HFFc6 (cell line): Measurements from ENCODE around the gene RAPGEF5. TPM values are rescaled to one million over a fixed set of nuclear protein-coding genes. Genes with fewer than 3 reads are reported as not detected.

Source experiments
- DNase-seq: peaks from one replicate; pipeline ENCODE4 v3.0.0-alpha.2; 2018
- H3K27ac Mint-ChIP-seq: 2 replicates; pipeline ENCODE4 v1.8.0; 2020; ENCODE audit warnings: mild to moderate bottlenecking, mixed read lengths
- H3K27me3 Mint-ChIP-seq: 2 replicates; pipeline ENCODE4 v1.8.0; 2021; ENCODE audit warnings: mild to moderate bottlenecking, moderate library complexity, mixed read lengths; ENCODE audit not compliant: insufficient read depth
- H3K36me3 Mint-ChIP-seq: 2 replicates; pipeline ENCODE4 v1.8.0; 2021; ENCODE audit warnings: low read depth, mixed read lengths
- H3K4me1 Mint-ChIP-seq: 2 replicates; pipeline ENCODE4 v1.8.0; 2020; ENCODE audit warnings: low read depth, mixed read lengths
- H3K4me3 Mint-ChIP-seq: 2 replicates; pipeline ENCODE4 v1.8.0; 2020; ENCODE audit warnings: mild to moderate bottlenecking, moderate library complexity, mixed read lengths
- H3K9me3 Mint-ChIP-seq: 2 replicates; pipeline ENCODE4 v1.8.0; 2020; ENCODE audit warnings: mild to moderate bottlenecking, mixed read lengths
- CTCF ChIP-seq: fragments of 200-600 bp; sonication (generic); IDR thresholded peaks from 2 replicates; pipeline ENCODE4 v1.5.0; 2021; ENCODE audit warnings: antibody characterized with exemption, mild to moderate bottlenecking
- total RNA-seq, 6 experiments: library from RNA; stranded (reverse); fragmentation: NEBNext Ultra II Directional; extraction: Animal tissue kit (Norgen Biotek cat#: 25700); gene quantifications; 2 replicates in 1 of 6; 3 replicates in 5 of 6; pipeline ENCODE4 v1.2.3, GENCODE V29; 2021

Gene RAPGEF5
- total RNA-seq, 6 experiments from 2014 or later: 0.33 to 2.4 (median 1.3) TPM

GRCh38 chr7:22150221-22150620, 206.7 kb downstream of the RAPGEF5 start:
- no peaks in the 10 kb centered on the region for H3K27me3 Mint-ChIP-seq
- no peaks in the 10 kb centered on the region for H3K36me3 Mint-ChIP-seq
- TF ChIP-seq CTCF: no peak
- no peak overlapping the region for H3K27ac Mint-ChIP-seq
- DNase-seq: no peak
- no peak overlapping the region for H3K4me3 Mint-ChIP-seq
- no peaks in the 10 kb centered on the region for H3K9me3 Mint-ChIP-seq
- peaks cover 19% of the 10 kb centered on the region for H3K4me1 Mint-ChIP-seq

- Mint-ChIP-seq H3K9me3 (no peaks in the 10 kb centered on the region), H3K4me3 (no peak overlapping the region), H3K4me1 (peaks cover 17% of the 10 kb centered on the region), H3K36me3 (no peaks in the 10 kb centered on the region), H3K27ac (no peak overlapping the region), H3K27me3 (peaks cover 3% of the 10 kb centered on the region; the same call in 1 of the 2 replicates)
- no peak for DNase-seq
- no peak for TF ChIP-seq CTCF
Observed at GRCh38 chr7:22147868-22148267, 209.1 kb downstream of the RAPGEF5 start.

- DNase-seq: no peak
- no peak overlapping the region for H3K27ac Mint-ChIP-seq
- H3K27me3 Mint-ChIP-seq: peaks cover 3% of the 10 kb centered on the region; the same call in 1 of the 2 replicates
- TF ChIP-seq CTCF: no peak
- H3K4me1 Mint-ChIP-seq: peaks cover 25% of the 10 kb centered on the region
- H3K36me3 Mint-ChIP-seq: no peaks in the 10 kb centered on the region
- peak overlapping the region; percentile 63 for H3K4me3 Mint-ChIP-seq
- no peaks in the 10 kb centered on the region for H3K9me3 Mint-ChIP-seq
Observed at GRCh38 chr7:22146961-22147512, 209.9 kb downstream of the RAPGEF5 start.

GRCh38 chr7:22144950-22145349, 212.0 kb downstream of the RAPGEF5 start:
- Mint-ChIP-seq H3K9me3 (no peaks in the 10 kb centered on the region), H3K27ac (no peak overlapping the region), H3K4me3 (no peak overlapping the region), H3K4me1 (peaks cover 32% of the 10 kb centered on the region), H3K27me3 (peaks cover 3% of the 10 kb centered on the region), H3K36me3 (no peaks in the 10 kb centered on the region)
- DNase-seq: no peak
- no peak for TF ChIP-seq CTCF

- H3K4me1 Mint-ChIP-seq: peaks cover 39% of the 10 kb centered on the region
- peaks cover 5% of the 10 kb centered on the region for H3K27me3 Mint-ChIP-seq
- no peak for DNase-seq
- H3K9me3 Mint-ChIP-seq: no peaks in the 10 kb centered on the region
- H3K4me3 Mint-ChIP-seq: no peak overlapping the region
- peaks cover 5% of the 10 kb centered on the region; the same call in 1 of the 2 replicates for H3K36me3 Mint-ChIP-seq
- TF ChIP-seq CTCF: no peak
- no peak overlapping the region for H3K27ac Mint-ChIP-seq
Observed at GRCh38 chr7:22143491-22143890, 213.5 kb downstream of the RAPGEF5 start.
